Measurements from ENCODE around the gene PHF2. TPM values are rescaled to one million over a fixed set of nuclear protein-coding genes. Genes with fewer than 3 reads are reported as not detected.

The PHF2 gene
- total and polyA plus RNA-seq, 9 of the 15 experiments (the other 6 are each of a cell fraction or from before 2014, with no cell fraction given), result 0.37 to 14.4 (median 8.1) TPM

DNA sequence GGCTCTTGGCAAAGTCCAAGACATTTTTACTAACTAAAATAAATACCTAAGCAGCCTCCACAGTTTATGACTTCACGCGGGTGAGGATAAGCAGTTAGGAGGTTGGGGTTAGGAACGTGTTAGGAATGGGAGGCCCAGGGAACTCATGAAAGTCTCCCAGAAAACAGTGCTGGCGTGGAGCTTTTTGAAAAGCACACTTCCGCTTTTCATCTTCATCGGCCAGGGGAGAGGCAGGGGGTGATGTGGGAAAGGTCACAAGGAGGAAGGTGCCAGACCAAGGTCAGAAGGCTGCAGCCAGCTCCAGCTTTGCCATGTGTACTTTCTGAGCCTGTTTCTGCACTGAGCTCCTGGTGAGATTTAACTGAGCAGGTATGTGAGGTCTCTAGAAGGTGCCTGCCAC, 149.0 kb downstream of the PHF2 start:
- DNase-seq (ENCODE audit: extremely low read depth in 1 of 4, low spot score in 3 of 4) (no peak), ATAC-seq (no peak), FAIRE-seq (no peak)
- Histone ChIP-seq H3K9me1 (ENCODE audit: control insufficient read depth, insufficient read depth, low read length) (no peaks in the 10 kb centered on the region), H3K9ac (ENCODE audit: insufficient read depth in 1 of 2, low read depth in 2 of 2, low read length in 2 of 2) (no peak overlapping the region), H3K4me3 (no peak overlapping the region), H3K4me1 (replicated peaks in 1 of 2; ENCODE audit: control insufficient read depth in 2 of 2, insufficient read depth in 2 of 2, low read length in 2 of 2) (peaks cover 0 to 4% of the 10 kb centered on the region in 2 experiments; a peak in 1 of 5 replicates), H3K27me3 (ENCODE audit: control insufficient read depth in 2 of 2, insufficient read depth in 2 of 2, low read length in 2 of 2) (peaks cover 0 to 42% of the 10 kb centered on the region in 2 experiments; a peak in 2 of 5 replicates), H3K79me2 (ENCODE audit: control insufficient read depth, insufficient read depth, low read length) (no peaks in the 10 kb centered on the region), H3K36me3 (ENCODE audit: control insufficient read depth, insufficient read depth, low read length) (no peaks in the 10 kb centered on the region), H3K27ac (ENCODE audit: extremely low read depth, low read depth, low read length) (no peak overlapping the region), H4K20me1 (replicated peaks; ENCODE audit: control insufficient read depth, insufficient read depth, low read length) (no peaks in the 10 kb centered on the region), H3K4me2 (ENCODE audit: insufficient read depth, low read length) (no peak overlapping the region), H3K9me3 (replicated peaks; ENCODE audit: control insufficient read depth, insufficient read depth, low read depth, low read length) (no peaks in the 10 kb centered on the region), H2AFZ (ENCODE audit: low read depth, low read length) (no peak overlapping the region)
- in situ Hi-C loops (cut with MboI), result no loop called here
- ChIA-PET CTCF (ENCODE audit: low intra/inter-chr PET ratio) (no interaction called here), POLR2A (no interaction called here)
- no TSS peak for BruUV-seq (replicated peaks)
- intact Hi-C loops (cut with micrococcal nuclease), result no loop called here
- WGBS (ENCODE audit: insufficient coverage, low coverage, missing lambda C conversion rate), result 2% methylated on average over 6 of the region's 6 CpGs
- TF ChIP-seq SPI1 (IDR thresholded peaks at IDR 0.05; ENCODE audit: borderline replicate concordance, low read depth, low read length), result peak; percentile 89
- TF ChIP-seq SMAD1 (IDR thresholded peaks at IDR 0.05; ENCODE audit: low read depth, low read length, partially characterized antibody), result no peak
- no peak for TF ChIP-seq ARID3B (CRISPR knock-in tag; IDR thresholded peaks at IDR 0.05; ENCODE audit: borderline replicate concordance)
- no peak for TF ChIP-seq ATF7 (IDR thresholded peaks at IDR 0.05)
- TF ChIP-seq NCOA2 (IDR thresholded peaks at IDR 0.05; ENCODE audit: partially characterized antibody in 2 of 2), result no peak
- no peak for TF ChIP-seq CCAR2 (IDR thresholded peaks at IDR 0.05; ENCODE audit: low read depth, low read length)
- TF ChIP-seq HBP1 (CRISPR knock-in tag; IDR thresholded peaks at IDR 0.05), result no peak
- no peak for TF ChIP-seq MXD1 (CRISPR knock-in tag; IDR thresholded peaks at IDR 0.05; ENCODE audit: borderline replicate concordance, poor library complexity, severe bottlenecking)
- TF ChIP-seq RHOXF2B (CRISPR knock-in tag; conservative IDR thresholded peaks at IDR 0.05), result no peak
